ENCODE results near the gene CHD9NB.

DNA sequence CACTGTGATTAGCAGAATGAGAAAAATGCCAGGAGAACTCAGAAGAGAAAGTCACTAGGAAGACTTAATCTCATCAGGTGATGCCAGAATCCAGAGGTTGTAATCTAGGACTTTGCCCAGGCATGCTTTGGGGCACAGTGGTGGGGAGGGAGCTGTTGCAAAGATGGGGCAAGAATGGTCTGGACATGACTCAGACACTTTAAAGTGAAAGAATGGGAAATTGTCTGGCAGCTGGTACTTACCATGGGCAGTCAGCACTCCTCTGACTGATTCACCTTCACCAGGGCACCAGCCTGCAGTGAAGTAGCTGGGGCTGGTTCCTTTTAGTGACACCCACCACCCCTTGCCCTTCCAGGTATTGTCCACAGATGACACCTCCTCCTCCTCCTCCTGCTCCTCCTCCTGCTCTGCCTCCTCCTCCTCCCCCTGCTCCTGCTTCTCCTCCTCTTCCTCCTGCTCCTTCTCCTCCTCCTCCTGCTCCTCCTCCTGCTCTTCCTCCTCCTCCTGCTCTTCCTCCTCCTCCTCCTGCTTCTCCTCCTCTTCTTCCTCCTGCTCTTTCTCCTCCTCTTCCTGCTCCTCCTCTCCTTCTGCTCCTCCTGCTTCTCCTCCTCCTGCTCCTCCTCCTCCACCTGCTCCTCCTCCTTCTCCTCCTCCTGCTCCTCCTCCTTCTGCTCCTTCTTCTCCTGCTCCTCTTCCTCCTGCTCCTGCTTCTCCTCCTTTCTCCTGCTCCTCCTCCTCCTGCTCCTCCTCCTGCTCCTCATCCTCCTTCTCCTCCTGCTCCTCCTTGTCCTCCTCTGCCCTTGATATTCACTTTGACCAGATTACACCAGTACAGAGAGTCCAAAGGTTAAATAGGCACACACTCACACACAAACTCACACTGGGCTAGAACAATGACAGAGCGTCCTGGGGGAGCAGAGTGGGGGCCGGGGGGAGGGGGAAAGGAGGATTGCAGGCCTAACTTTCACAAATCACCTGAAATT, at the start of gene CHD9NB:
- no peak for TF ChIP-seq EP300 (IDR thresholded peaks at IDR 0.05)
- TF ChIP-seq, protein P1, sequence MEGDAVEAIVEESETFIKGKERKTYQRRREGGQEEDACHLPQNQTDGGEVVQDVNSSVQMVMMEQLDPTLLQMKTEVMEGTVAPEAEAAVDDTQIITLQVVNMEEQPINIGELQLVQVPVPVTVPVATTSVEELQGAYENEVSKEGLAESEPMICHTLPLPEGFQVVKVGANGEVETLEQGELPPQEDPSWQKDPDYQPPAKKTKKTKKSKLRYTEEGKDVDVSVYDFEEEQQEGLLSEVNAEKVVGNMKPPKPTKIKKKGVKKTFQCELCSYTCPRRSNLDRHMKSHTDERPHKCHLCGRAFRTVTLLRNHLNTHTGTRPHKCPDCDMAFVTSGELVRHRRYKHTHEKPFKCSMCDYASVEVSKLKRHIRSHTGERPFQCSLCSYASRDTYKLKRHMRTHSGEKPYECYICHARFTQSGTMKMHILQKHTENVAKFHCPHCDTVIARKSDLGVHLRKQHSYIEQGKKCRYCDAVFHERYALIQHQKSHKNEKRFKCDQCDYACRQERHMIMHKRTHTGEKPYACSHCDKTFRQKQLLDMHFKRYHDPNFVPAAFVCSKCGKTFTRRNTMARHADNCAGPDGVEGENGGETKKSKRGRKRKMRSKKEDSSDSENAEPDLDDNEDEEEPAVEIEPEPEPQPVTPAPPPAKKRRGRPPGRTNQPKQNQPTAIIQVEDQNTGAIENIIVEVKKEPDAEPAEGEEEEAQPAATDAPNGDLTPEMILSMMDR (IDR thresholded peaks at IDR 0.05): no peak
- TF ChIP-seq POLR2A (IDR thresholded peaks at IDR 0.05; ENCODE audit: low read depth): no peak

Data from esophagus muscularis mucosa (tissue), 4 donors.